SJCRH30 (cell line): ENCODE data around the gene PCDHB14. TPM values are rescaled to one million over a fixed set of nuclear protein-coding genes. Genes with fewer than 3 reads are reported as not detected.
"Not testable (repeated sequence)": the region's sequence is repeated elsewhere in the genome, so short reads cannot be mapped to it uniquely, and the experiment has no call there.

ENCODE experiments used
- DNase-seq, 2 experiments: peaks; one replicate each; pipeline ENCODE4 v3.0.0-alpha.2; 2015 to 2020
- H3K27ac ChIP-seq: fragments of 250-450 bp; sonication (Bioruptor Pico); 2 replicates; pipeline ENCODE4 v1.5.1; 2020; ENCODE audit warnings: mild to moderate bottlenecking, moderate library complexity
- H3K27me3 ChIP-seq: fragments of 250-450 bp; sonication (Bioruptor Pico); 2 replicates; pipeline ENCODE4 v1.5.1; 2020; ENCODE audit warnings: mild to moderate bottlenecking, moderate library complexity
- H3K36me3 ChIP-seq: fragments of 250-450 bp; sonication (Bioruptor Pico); 2 replicates; pipeline ENCODE4 v1.5.1; 2020; ENCODE audit warnings: mild to moderate bottlenecking, moderate library complexity
- H3K4me1 ChIP-seq: fragments of 250-450 bp; sonication (Bioruptor Pico); 2 replicates; pipeline ENCODE4 v1.5.1; 2020; ENCODE audit warnings: mild to moderate bottlenecking, moderate library complexity
- H3K4me3 ChIP-seq: fragments of 250-450 bp; sonication (Bioruptor Pico); 2 replicates; pipeline ENCODE4 v1.5.1; 2020; ENCODE audit warnings: mild to moderate bottlenecking, moderate library complexity
- H3K9me3 ChIP-seq: fragments of 250-450 bp; sonication (Bioruptor Pico); replicated peaks from 2 replicates; pipeline ENCODE4 v1.5.1; 2020; ENCODE audit warnings: mild to moderate bottlenecking, moderate library complexity
- total RNA-seq: library from RNA; depleted of rRNA; stranded (reverse); fragments of >200 nt; shearing (Covaris generic); gene quantifications from 2 replicates; pipeline ENCODE4 v1.2.3, GENCODE V29; 2014; rRNA removed

The PCDHB14 gene
- total RNA-seq, result 10.9 and 11.2 TPM in 2 replicates

DNA sequence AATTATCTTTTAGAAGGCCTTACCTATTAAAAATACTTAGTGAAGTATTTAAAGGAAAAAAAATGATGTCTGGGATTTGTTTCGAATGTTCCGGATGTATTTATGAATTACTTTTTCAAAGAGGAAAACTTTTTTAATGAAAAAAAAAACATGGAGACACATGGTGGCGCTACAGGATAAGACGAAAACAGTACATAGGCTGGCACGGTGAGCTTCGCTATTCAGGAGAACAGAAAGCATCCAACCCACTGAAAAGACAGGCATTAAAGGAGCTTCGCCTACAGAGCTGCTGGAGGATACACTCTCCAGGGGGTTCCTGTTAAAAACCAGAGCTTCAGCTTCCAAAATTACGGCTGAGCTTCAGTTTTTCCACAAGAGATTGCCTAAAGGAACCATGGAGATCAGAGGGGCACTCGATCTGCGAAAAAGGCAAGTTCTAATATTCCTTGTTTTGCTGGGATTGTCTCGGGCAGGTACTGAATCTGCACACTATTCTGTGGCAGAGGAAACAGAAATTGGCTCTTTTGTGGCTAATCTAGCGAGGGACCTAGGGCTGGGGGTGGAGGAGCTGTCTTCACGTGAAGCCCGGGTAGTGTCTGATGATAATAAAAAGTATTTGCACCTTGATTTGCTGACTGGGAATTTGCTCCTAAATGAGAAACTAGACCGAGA is at the start of gene PCDHB14:
PCDHB14 (plus strand) TSS at position 232 of the 672 bp plus-strand sequence; CDS start at position 395, 163 bp downstream.
- DNase-seq, result peak; percentile 65 to 82
- Histone ChIP-seq H3K27ac (peak within 1 kb of the TSS; percentile 43), H3K9me3 (peaks cover 18% of the 10 kb centered on the region), H3K27me3 (no peaks in the 10 kb centered on the region), H3K36me3 (no peaks in the 10 kb centered on the region; the same call in 1 of the 2 replicates), H3K4me1 (peaks cover 6% of the 10 kb centered on the region; the same call in 1 of the 2 replicates), H3K4me3 (peak within 1 kb of the TSS; percentile 64)

DNA sequence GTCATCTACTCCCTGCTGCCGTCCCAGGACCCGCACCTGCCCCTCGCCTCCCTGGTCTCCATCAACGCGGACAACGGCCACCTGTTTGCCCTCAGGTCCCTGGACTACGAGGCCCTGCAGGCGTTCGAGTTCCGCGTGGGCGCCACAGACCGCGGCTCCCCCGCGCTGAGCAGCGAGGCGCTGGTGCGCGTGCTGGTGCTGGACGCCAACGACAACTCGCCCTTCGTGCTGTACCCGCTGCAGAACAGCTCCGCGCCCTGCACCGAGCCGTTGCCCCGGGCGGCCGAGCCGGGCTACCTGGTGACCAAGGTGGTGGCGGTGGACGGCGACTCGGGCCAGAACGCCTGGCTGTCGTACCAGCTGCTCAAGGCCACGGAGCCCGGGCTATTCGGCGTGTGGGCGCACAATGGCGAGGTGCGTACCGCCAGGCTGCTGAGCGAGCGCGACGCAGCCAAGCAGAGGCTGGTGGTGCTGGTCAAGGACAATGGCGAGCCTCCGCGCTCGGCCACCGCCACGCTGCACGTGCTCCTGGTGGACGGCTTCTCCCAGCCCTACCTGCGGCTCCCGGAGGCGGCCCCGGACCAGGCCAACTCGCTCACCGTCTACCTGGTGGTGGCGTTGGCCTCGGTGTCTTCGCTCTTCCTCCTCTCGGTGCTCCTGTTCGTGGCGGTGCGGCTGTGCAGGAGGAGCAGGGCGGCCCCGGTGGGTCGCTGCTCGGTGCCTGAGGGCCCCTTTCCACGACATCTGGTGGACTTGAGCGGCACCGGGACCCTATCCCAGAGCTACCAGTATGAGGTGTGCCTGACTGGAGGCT is 48.6 kb upstream of the PCDHB14 start:
- not testable (repeated sequence) for H3K27me3 ChIP-seq, DNase-seq, H3K36me3 ChIP-seq, H3K9me3 ChIP-seq, H3K4me3 ChIP-seq, H3K4me1 ChIP-seq, H3K27ac ChIP-seq

DNA sequence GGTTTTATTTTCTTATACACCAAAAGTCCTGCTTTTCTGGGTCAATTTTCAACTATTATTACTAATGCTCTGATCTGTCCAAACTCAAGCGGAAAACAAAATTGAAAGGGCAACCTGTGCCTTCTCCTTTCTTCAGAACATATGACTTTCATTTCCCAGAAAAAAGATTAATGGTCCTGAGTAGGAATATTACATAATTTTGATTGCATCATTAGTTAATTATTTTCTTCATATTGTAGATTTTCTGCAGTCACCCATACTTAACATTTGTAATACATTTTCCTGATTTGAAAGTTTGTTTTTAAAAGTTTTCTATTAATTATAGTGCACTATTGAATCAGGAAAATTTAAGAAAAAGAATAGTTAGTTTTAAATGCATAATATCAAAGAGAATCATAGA is 47.2 kb upstream of the PCDHB14 start:
- H3K9me3 ChIP-seq, result peaks cover 16% of the 10 kb centered on the region; the same call in 1 of the 2 replicates
- peaks cover 5% of the 10 kb centered on the region for H3K36me3 ChIP-seq
- no peaks in the 10 kb centered on the region for H3K27me3 ChIP-seq
- H3K27ac ChIP-seq, result no peak overlapping the region
- no peak overlapping the region for H3K4me3 ChIP-seq
- DNase-seq, result no peak
- H3K4me1 ChIP-seq, result peaks cover 3% of the 10 kb centered on the region

DNA sequence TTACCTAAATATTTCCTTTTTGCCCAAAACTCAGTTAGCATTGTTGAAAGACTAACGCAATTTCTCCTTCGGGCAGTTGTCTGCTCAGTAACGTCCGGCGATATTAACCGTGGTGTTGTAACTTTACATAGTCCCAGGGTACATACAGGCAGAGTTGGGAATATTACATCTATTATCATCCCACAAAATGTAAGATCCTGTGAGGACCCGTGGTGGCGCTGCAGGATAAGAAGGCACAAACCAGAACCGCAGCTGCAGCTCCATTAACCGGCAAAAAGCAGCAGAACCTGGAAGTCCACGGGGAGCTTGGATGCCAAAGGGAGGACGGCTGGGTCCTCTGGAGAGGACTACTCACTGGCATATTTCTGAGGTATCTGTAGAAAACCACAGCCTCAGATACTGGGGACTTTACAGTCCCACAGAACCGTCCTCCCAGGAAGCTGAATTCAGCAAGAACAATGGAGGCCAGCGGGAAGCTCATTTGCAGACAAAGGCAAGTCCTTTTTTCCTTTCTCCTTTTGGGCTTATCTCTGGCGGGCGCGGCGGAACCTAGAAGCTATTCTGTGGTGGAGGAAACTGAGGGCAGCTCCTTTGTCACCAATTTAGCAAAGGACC is 45.5 kb upstream of the PCDHB14 start, which contains the start of gene PCDHB8:
PCDHB8 (plus strand) TSS at position 214 of the 615 bp plus-strand sequence; CDS start at position 459, 245 bp downstream.
- not testable (repeated sequence) for H3K27ac ChIP-seq, H3K4me1 ChIP-seq, H3K27me3 ChIP-seq
- peak; percentile 47 to 71 for DNase-seq
- peak within 1 kb of the TSS; percentile 59 for H3K4me3 ChIP-seq
- peaks cover 12% of the 10 kb centered on the region; the same call in 1 of the 2 replicates for H3K9me3 ChIP-seq
- H3K36me3 ChIP-seq, result peaks cover 18% of the 10 kb centered on the region

DNA sequence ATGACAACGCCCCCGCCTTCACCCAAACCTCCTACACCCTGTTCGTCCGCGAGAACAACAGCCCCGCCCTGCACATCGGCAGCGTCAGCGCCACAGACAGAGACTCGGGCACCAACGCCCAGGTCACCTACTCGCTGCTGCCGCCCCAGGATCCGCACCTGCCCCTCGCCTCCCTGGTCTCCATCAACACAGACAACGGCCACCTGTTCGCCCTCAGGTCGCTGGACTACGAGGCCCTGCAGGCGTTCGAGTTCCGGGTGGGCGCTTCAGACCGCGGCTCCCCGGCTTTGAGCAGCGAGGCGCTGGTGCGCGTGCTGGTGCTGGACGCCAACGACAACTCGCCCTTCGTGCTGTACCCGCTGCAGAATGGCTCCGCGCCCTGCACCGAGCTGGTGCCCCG is 43.8 kb upstream of the PCDHB14 start:
- not testable (repeated sequence) for H3K27ac ChIP-seq, H3K27me3 ChIP-seq, DNase-seq, H3K4me1 ChIP-seq, H3K4me3 ChIP-seq
- peaks cover 12% of the 10 kb centered on the region; the same call in 1 of the 2 replicates for H3K9me3 ChIP-seq
- peaks cover 28% of the 10 kb centered on the region for H3K36me3 ChIP-seq

DNA sequence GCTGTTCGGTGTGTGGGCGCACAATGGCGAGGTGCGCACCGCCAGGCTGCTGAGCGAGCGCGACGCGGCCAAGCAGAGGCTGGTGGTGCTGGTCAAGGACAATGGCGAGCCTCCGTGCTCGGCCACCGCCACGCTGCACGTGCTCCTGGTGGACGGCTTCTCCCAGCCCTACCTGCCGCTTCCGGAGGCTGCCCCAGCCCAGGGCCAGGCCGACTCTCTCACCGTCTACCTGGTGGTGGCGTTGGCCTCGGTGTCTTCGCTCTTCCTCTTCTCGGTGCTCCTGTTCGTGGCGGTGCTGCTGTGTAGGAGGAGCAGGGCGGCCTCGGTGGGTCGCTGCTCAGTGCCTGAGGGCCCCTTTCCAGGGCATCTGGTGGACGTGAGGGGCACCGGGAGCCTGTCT is 43.3 kb upstream of the PCDHB14 start:
- Histone ChIP-seq H3K36me3 (peaks cover 30% of the 10 kb centered on the region), H3K9me3 (peaks cover 12% of the 10 kb centered on the region; the same call in 1 of the 2 replicates)
- not testable (repeated sequence) for DNase-seq, H3K27me3 ChIP-seq, H3K4me3 ChIP-seq, H3K27ac ChIP-seq, H3K4me1 ChIP-seq

DNA sequence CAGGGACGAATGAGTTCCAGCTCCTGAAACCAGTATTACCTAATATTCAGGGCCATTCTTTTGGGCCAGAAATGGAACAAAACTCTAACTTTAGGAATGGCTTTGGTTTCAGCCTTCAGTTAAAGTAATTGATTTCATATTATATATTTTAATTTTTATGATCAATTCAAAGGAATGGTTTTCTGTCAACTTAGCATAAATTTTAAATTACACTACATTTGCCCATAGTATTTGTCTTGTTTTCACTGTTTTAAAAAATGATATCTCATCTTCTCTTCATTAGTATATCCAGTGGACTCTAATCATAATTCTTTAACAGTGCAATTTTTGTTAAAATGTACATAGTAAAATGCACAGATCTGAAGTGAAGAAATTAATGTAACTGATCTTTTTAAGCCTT is 42.8 kb upstream of the PCDHB14 start:
- Histone ChIP-seq H3K9me3 (peaks cover 12% of the 10 kb centered on the region; the same call in 1 of the 2 replicates), H3K36me3 (peaks cover 32% of the 10 kb centered on the region), H3K27me3 (no peaks in the 10 kb centered on the region), H3K4me3 (no peak overlapping the region), H3K4me1 (peaks cover 3% of the 10 kb centered on the region), H3K27ac (no peak overlapping the region)
- no peak for DNase-seq

DNA sequence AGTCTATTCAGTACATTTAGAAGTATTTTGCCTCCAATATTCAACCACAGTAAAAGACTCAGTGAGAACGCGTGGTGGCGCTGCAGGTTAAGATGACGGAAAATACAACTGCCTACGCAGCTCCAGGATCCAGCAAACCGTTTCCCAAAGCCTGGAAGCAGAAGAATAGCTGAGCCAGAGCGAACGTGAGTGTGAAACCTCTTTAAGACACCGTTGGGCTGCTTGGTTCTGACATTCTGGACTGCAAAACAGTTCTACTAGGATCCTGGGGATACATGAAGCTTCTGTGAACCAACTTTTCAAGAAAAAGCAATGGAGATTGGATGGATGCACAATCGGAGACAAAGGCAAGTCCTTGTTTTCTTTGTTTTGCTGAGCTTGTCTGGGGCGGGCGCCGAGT is 40.9 kb upstream of the PCDHB14 start, which contains the start of gene PCDHB16:
PCDHB16 (plus strand) TSS at position 140 of the 400 bp plus-strand sequence; CDS start at position 313, 173 bp downstream.
- Histone ChIP-seq H3K4me1 (peaks cover under 1% of the 10 kb centered on the region), H3K27ac (no peak within 1 kb of the TSS), H3K4me3 (no peak within 1 kb of the TSS), H3K27me3 (no peaks in the 10 kb centered on the region), H3K9me3 (peaks cover 12% of the 10 kb centered on the region; the same call in 1 of the 2 replicates), H3K36me3 (peaks cover 32% of the 10 kb centered on the region)
- DNase-seq, result no peak

DNA sequence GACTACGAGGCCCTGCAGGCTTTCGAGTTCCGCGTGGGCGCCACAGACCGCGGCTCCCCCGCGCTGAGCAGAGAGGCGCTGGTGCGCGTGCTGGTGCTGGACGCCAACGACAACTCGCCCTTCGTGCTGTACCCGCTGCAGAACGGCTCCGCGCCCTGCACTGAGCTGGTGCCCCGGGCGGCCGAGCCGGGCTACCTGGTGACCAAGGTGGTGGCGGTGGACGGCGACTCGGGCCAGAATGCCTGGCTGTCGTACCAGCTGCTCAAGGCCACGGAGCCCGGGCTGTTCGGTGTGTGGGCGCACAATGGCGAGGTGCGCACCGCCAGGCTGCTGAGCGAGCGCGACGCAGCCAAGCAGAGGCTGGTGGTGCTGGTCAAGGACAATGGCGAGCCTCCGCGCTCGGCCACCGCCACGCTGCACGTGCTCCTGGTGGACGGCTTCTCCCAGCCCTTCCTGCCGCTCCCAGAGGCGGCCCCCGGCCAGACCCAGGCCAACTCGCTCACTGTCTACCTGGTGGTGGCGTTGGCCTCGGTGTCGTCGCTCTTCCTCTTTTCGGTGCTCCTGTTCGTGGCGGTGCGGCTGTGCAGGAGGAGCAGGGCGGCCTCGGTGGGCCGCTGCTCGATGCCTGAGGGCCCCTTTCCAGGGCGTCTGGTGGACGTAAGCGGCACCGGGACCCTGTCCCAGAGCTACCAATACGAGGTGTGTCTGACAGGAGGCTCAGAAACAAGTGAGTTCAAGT is 38.9 kb upstream of the PCDHB14 start:
- H3K4me1 ChIP-seq, H3K27ac ChIP-seq, H3K27me3 ChIP-seq: not testable (repeated sequence)

DNA sequence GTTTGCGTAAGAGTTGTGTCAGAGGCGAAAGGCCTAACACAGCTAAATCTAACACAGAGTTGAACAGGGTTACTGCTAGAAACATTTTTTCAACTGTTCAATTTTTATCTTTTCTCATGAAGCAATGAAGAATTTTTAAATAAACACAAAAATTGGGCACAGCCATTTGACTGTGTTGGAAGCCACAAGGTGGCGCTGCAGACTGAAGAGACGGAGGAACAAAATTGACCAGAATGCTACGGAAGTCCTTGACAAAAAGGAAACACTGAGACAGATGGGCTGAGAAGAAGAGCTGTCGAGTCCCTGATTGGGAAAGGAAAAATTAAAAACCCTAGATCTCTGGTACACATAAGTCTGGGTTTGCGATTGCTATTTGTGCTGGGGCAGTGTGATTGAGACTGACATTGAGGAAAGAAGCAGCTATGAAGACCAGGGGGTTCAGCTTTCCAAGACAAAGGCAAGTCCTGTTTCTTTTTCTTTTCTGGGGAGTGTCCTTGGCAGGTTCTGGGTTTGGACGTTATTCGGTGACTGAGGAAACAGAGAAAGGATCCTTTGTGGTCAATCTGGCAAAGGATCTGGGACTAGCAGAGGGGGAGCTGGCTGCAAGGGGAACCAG is 36.1 kb upstream of the PCDHB14 start, which contains the start of gene PCDHB9:
PCDHB9 (plus strand) TSS at position 265 of the 616 bp plus-strand sequence; CDS start at position 423, 158 bp downstream.
- peak; percentile 46 to 67 for DNase-seq
- no peaks in the 10 kb centered on the region; the same call in 1 of the 2 replicates for H3K9me3 ChIP-seq
- peaks cover 21% of the 10 kb centered on the region for H3K36me3 ChIP-seq
- peak within 1 kb of the TSS; percentile 41; the same call in 1 of the 2 replicates for H3K27ac ChIP-seq
- H3K4me3 ChIP-seq, result peak within 1 kb of the TSS; percentile 55
- H3K4me1 ChIP-seq, result no peaks in the 10 kb centered on the region
- H3K27me3 ChIP-seq, result no peaks in the 10 kb centered on the region

More for the DNA sequence above, 38.9 kb upstream of the PCDHB14 start:
- not testable (repeated sequence) for DNase-seq, H3K9me3 ChIP-seq, H3K4me3 ChIP-seq
- peaks cover 28% of the 10 kb centered on the region for H3K36me3 ChIP-seq

DNA sequence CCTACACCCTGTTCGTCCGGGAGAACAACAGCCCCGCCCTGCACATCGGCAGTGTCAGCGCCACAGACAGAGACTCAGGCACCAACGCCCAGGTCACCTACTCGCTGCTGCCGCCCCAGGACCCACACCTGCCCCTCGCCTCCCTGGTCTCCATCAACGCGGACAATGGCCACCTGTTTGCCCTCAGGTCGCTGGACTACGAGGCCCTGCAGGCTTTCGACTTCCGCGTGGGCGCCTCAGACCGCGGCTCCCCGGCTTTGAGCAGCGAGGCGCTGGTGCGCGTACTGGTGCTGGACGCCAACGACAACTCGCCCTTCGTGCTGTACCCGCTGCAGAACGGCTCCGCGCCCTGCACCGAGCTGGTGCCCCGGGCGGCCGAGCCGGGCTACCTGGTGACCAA is 34.5 kb upstream of the PCDHB14 start:
- not testable (repeated sequence) for H3K27ac ChIP-seq, H3K4me3 ChIP-seq, H3K36me3 ChIP-seq, H3K27me3 ChIP-seq, DNase-seq, H3K4me1 ChIP-seq, H3K9me3 ChIP-seq

DNA sequence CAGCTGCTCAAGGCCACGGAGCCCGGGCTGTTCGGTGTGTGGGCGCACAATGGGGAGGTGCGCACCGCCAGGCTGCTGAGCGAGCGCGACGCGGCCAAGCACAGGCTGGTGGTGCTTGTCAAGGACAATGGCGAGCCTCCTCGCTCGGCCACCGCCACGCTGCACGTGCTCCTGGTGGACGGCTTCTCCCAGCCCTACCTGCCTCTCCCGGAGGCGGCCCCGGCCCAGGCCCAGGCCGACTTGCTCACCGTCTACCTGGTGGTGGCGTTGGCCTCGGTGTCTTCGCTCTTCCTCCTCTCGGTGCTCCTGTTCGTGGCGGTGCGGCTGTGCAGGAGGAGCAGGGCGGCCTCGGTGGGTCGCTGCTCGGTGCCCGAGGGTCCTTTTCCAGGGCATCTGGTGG is 34.0 kb upstream of the PCDHB14 start:
- DNase-seq, H3K4me1 ChIP-seq, H3K36me3 ChIP-seq, H3K27me3 ChIP-seq, H3K27ac ChIP-seq, H3K9me3 ChIP-seq, H3K4me3 ChIP-seq: not testable (repeated sequence)

DNA sequence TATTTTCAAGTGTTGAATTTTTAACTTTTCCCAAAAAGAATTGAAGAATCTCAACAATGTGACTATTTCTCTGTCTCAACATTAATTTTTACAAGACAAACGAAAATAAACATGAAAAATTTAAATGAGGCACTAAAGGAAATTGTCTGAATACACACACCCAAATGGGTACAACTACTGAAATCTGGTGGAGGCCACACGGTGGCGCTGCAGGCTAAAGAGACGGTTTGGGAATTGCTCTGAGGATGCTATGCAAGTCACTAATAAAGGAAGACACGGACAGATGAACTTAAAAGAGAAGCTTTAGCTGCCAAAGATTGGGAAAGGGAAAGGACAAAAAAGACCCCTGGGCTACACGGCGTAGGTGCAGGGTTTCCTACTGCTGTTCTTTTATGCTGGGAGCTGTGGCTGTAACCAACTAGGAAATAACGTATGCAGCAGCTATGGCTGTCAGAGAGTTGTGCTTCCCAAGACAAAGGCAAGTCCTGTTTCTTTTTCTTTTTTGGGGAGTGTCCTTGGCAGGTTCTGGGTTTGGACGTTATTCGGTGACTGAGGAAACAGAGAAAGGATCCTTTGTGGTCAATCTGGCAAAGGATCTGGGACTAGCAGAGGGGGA is 30.9 kb upstream of the PCDHB14 start, which contains the start of gene PCDHB10:
PCDHB10 (plus strand) TSS at position 244 of the 616 bp plus-strand sequence; CDS start at position 444, 200 bp downstream.
- Histone ChIP-seq H3K27me3 (no peaks in the 10 kb centered on the region), H3K4me1 (no peaks in the 10 kb centered on the region), H3K9me3 (no peaks in the 10 kb centered on the region; the same call in 1 of the 2 replicates), H3K36me3 (no peaks in the 10 kb centered on the region), H3K4me3 (peak within 1 kb of the TSS; percentile 62), H3K27ac (peak within 1 kb of the TSS; percentile 31; the same call in 1 of the 2 replicates)
- peak; percentile 69 to 90 for DNase-seq
